PC-3 (cell line): ENCODE data around the gene SDHAF3. TPM values are rescaled to one million over a fixed set of nuclear protein-coding genes. Genes with fewer than 3 reads are reported as not detected.
"Not testable (repeated sequence)": the region's sequence is repeated elsewhere in the genome, so short reads cannot be mapped to it uniquely, and the experiment has no call there.

Experiments
- ATAC-seq: fragments of 200-7000 bp; cut with Tn5 transposase; 2 replicates; pipeline ENCODE4 v1.9.1; 2020; ENCODE audit warnings: mild to moderate bottlenecking, moderate library complexity
- Bru-seq: library from RNA; stranded (reverse); fragments of 400-500 nt; gene quantifications from one replicate; lab custom pipeline; 2021; lab: Mats Ljungman, UMichigan
- BruChase-seq, 2 experiments: library from RNA; stranded (reverse); fragments of 400-500 nt; gene quantifications; one replicate each; lab custom pipeline; 2021; lab: Mats Ljungman, UMichigan
- BruUV-seq: library from RNA; stranded (reverse); fragments of 400-500 nt; replicated peaks from 2 replicates; lab custom pipeline; 2021; lab: Mats Ljungman, UMichigan
- CTCF ChIA-PET: fragments of 300-600 bp; sonication (Branson Sonifier 250); formaldehyde crosslinking; loops from one replicate; lab custom pipeline; 2022; ENCODE audit warnings: antibody characterized with exemption; lab: Charles Lee
- POLR2A ChIA-PET: fragments of 300-600 bp; sonication (Branson Sonifier 250); formaldehyde crosslinking; loops from one replicate; lab custom pipeline; 2022; ENCODE audit warnings: antibody characterized with exemption; ENCODE audit not compliant: unreplicated experiment; lab: Charles Lee
- DNase-seq: peaks from one replicate; pipeline ENCODE4 v3.0.0-alpha.2; 2015
- H2AFZ ChIP-seq: fragments of 300-600 bp; sonication (generic); 2 replicates; pipeline ENCODE4 v1.6.0; 2016; ENCODE audit warnings: antibody characterized with exemption, low read length
- H3F3A ChIP-seq: fragments of 300-600 bp; sonication (generic); one replicate; pipeline ENCODE4 v1.6.0; 2017; ENCODE audit warnings: antibody characterized with exemption, low read length, control low read depth, mild to moderate bottlenecking; ENCODE audit not compliant: unreplicated experiment
- H3K27ac ChIP-seq: fragments of 300-600 bp; sonication (generic); 2 replicates; pipeline ENCODE4 v1.5.1; 2016; ENCODE audit warnings: mild to moderate bottlenecking, low read length
- H3K27me3 ChIP-seq: fragments of 300-600 bp; sonication (generic); 2 replicates; pipeline ENCODE4 v1.6.1; 2016; ENCODE audit warnings: low read length, mixed read lengths
- H3K36me3 ChIP-seq: fragments of 300-600 bp; sonication (generic); 2 replicates; pipeline ENCODE4 v1.6.1; 2016; ENCODE audit warnings: low read depth, mixed run types, low read length, mixed read lengths
- H3K4me1 ChIP-seq: fragments of 300-600 bp; sonication (generic); 2 replicates; pipeline ENCODE4 v1.5.1; 2016; ENCODE audit warnings: low read length; ENCODE audit not compliant: insufficient read depth
- H3K4me2 ChIP-seq: fragments of 300-600 bp; sonication (generic); 2 replicates; pipeline ENCODE4 v1.6.0; 2016; ENCODE audit warnings: low read length
- H3K4me3 ChIP-seq: fragments of 300-600 bp; sonication (generic); 2 replicates; pipeline ENCODE4 v1.5.1; 2016; ENCODE audit warnings: mild to moderate bottlenecking, low read length, mixed read lengths
- H3K79me2 ChIP-seq: fragments of 300-600 bp; sonication (generic); 2 replicates; pipeline ENCODE4 v1.6.1; 2017; ENCODE audit warnings: low read length, mixed read lengths
- H3K9ac ChIP-seq: fragments of 300-600 bp; sonication (generic); 2 replicates; pipeline ENCODE4 v1.6.0; 2016; ENCODE audit warnings: mild to moderate bottlenecking, low read length
- H3K9me2 ChIP-seq: fragments of 300-600 bp; sonication (generic); replicated peaks from 2 replicates; pipeline ENCODE4 v1.6.1; 2016; ENCODE audit warnings: mixed run types, low read length, mixed read lengths
- H3K9me3 ChIP-seq: fragments of 300-600 bp; sonication (generic); 2 replicates; pipeline ENCODE4 v1.6.1; 2016; ENCODE audit warnings: low read length, mixed read lengths
- H4K20me1 ChIP-seq: fragments of 300-600 bp; sonication (generic); 2 replicates; pipeline ENCODE4 v1.6.1; 2016; ENCODE audit warnings: low read length, mixed read lengths
- EZH2 ChIP-seq: fragments of 300-600 bp; sonication (generic); IDR thresholded peaks from one replicate; pipeline ENCODE4 v1.6.1; 2017; ENCODE audit warnings: antibody characterized with exemption, mild to moderate bottlenecking, low read length; ENCODE audit not compliant: unreplicated experiment
- EZH2phosphoT487 ChIP-seq: fragments of 300-600 bp; sonication (generic); IDR thresholded peaks from 2 replicates; pipeline ENCODE4 v1.6.1; 2018; ENCODE audit warnings: mild to moderate bottlenecking, antibody characterized with exemption, low read length, borderline replicate concordance
- intact Hi-C: fragments of 100-400 bp; cut with micrococcal nuclease; formaldehyde crosslinking; loops from 2 replicates; pipeline ENCODE4 v1.9.0; 2023
- long read RNA-seq: library from polyadenylated mRNA; unstranded; transcript quantifications from one replicate; pipeline ENCODE4 v2.0.0, GENCODE V29; 2021; ENCODE audit not compliant: unreplicated experiment
- total RNA-seq: library from RNA; depleted of rRNA; stranded (reverse); fragments of >200 nt; gene quantifications from 2 replicates; pipeline ENCODE4 v1.2.3, GENCODE V29; 2014; rRNA removed
- TF ChIP-seq, protein P1 (sequence below): fragments of 300-600 bp; sonication (generic); conservative IDR thresholded peaks from 2 replicates; pipeline ENCODE4 v1.5.1; 2017; ENCODE audit warnings: antibody characterized with exemption, low read depth, mild to moderate bottlenecking, low read length

SDHAF3 gene
- total RNA-seq = 9.5 and 19.9 TPM in 2 replicates
- Bru-seq, nascent RNA = percentile 56 among the genes with signal in this experiment
- percentile 52 among the genes with signal in this experiment for BruChase-seq, experiment 1, labeled RNA remaining after a 6-hour chase
- BruChase-seq, experiment 2, labeled RNA remaining after a 2-hour chase = percentile 43 among the genes with signal in this experiment
- long read RNA-seq, transcript SDHAF3-202 (2 exons, 2,060 nt) = major isoform, 27 of 28 reads
- long read RNA-seq, partial matches to known transcripts = 0 of 28 reads
- long read RNA-seq, other reads (novel, unspliced or antisense) = 0 of 28 reads

DNA sequence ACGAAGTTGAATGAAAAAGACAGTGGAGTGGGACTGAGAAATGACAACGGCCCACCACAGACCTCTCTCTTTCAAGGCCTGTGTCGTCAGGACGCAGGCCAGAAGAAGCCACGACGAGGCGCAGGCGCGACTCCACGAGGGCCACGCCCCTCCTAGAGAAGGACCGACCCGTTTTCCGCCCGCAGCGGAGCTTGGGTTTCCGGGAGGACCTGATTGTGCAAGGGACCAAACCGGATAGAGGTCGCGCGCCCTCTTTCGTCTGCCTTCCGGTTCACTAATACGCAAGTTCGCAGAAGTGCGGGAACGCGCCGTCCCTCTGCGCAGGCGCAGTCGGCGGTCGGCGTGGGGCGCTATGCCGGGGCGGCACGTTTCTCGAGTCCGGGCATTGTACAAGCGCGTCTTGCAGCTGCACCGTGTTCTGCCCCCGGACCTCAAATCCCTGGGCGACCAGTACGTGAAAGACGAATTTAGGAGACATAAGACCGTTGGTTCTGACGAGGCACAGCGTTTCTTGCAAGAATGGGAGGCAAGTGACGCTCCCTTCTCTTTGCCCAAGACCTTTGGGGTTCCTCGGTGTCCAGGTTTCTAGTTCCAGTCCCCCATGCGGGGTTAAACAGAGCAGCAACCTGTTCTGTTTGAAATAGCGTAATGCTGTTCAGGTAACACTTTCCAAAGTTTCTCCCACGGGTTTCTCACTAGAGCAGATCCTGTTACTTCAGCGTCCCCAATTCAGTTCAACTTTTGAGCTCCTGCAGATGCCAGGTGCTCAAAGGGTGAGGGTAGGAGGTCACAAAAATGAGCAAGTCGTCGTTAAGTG lies at the start of gene SDHAF3:
TSS of gene SDHAF3 (plus strand) at position 327 of the 817 bp plus-strand sequence. CDS start at position 353, 26 bp downstream.
- CTCF ChIA-PET = no interaction called here
- intact Hi-C loops = no loop called here
- H3K36me3 ChIP-seq = no peaks in the 10 kb centered on the region

GRCh38 chr7:97072025-97072424 lies 45.5 kb upstream of the SDHAF3 start:
- not testable (repeated sequence) for DNase-seq

More for the DNA sequence above, at the start of gene SDHAF3:
- POLR2A ChIA-PET = no interaction called here
- H3K9me3 ChIP-seq = no peaks in the 10 kb centered on the region
- H3K79me2 ChIP-seq = peaks cover 30% of the 10 kb centered on the region
- H3K4me3 ChIP-seq = peak within 1 kb of the TSS; percentile 66
- peak within 1 kb of the TSS; percentile 74 for H3K9ac ChIP-seq
- H2AFZ ChIP-seq = peak within 1 kb of the TSS; percentile 83
- DNase-seq (peak; percentile 91), ATAC-seq (peak; percentile 83)
- H3K27me3 ChIP-seq = no peaks in the 10 kb centered on the region
- no peaks in the 10 kb centered on the region for H3K9me2 ChIP-seq
- H3F3A ChIP-seq = no peaks in the 10 kb centered on the region
- H4K20me1 ChIP-seq = no peaks in the 10 kb centered on the region
- BruUV-seq = TSS peak; percentile 78
- TF ChIP-seq, protein P1, sequence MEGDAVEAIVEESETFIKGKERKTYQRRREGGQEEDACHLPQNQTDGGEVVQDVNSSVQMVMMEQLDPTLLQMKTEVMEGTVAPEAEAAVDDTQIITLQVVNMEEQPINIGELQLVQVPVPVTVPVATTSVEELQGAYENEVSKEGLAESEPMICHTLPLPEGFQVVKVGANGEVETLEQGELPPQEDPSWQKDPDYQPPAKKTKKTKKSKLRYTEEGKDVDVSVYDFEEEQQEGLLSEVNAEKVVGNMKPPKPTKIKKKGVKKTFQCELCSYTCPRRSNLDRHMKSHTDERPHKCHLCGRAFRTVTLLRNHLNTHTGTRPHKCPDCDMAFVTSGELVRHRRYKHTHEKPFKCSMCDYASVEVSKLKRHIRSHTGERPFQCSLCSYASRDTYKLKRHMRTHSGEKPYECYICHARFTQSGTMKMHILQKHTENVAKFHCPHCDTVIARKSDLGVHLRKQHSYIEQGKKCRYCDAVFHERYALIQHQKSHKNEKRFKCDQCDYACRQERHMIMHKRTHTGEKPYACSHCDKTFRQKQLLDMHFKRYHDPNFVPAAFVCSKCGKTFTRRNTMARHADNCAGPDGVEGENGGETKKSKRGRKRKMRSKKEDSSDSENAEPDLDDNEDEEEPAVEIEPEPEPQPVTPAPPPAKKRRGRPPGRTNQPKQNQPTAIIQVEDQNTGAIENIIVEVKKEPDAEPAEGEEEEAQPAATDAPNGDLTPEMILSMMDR = no peak
- TF ChIP-seq EZH2 (no peak), EZH2phosphoT487 (no peak)
- peak within 1 kb of the TSS; percentile 83 for H3K4me2 ChIP-seq
- no peaks in the 10 kb centered on the region; the same call in 1 of the 2 replicates for H3K4me1 ChIP-seq
- no peak within 1 kb of the TSS; the same call in 1 of the 2 replicates for H3K27ac ChIP-seq

GRCh38 chr7:97075928-97076327 lies 41.6 kb upstream of the SDHAF3 start:
- no peaks in the 10 kb centered on the region for H3K9me3 ChIP-seq
- H3K9me2 ChIP-seq = no peaks in the 10 kb centered on the region
- no peaks in the 10 kb centered on the region for H3K4me1 ChIP-seq
- ChIA-PET CTCF (no interaction called here), POLR2A (no interaction called here)
- H2AFZ ChIP-seq = 0 out of 2 replicates have a peak overlapping the region, but pooled peaks have one; percentile 45
- no TSS peak for BruUV-seq
- H3K36me3 ChIP-seq = no peaks in the 10 kb centered on the region
- no peaks in the 10 kb centered on the region for H3F3A ChIP-seq
- TF ChIP-seq, protein P1 = no peak
- TF ChIP-seq EZH2phosphoT487 (no peak), EZH2 (no peak)
- H3K9ac ChIP-seq = no peak overlapping the region
- no peaks in the 10 kb centered on the region for H3K27me3 ChIP-seq
- no peaks in the 10 kb centered on the region for H3K79me2 ChIP-seq
- no peak overlapping the region for H3K4me2 ChIP-seq
- peak; percentile 11 for DNase-seq
- no peak for ATAC-seq
- H3K4me3 ChIP-seq = no peak overlapping the region
- H3K27ac ChIP-seq = no peak overlapping the region
- intact Hi-C loops = no loop called here
- no peaks in the 10 kb centered on the region for H4K20me1 ChIP-seq

More at GRCh38 chr7:97072025-97072424, 45.5 kb upstream of the SDHAF3 start:
- H3K27ac ChIP-seq, CTCF ChIA-PET, intact Hi-C loops, H3K79me2 ChIP-seq, H3K4me2 ChIP-seq, ATAC-seq, H3K9me2 ChIP-seq, H4K20me1 ChIP-seq, H3K27me3 ChIP-seq, H2AFZ ChIP-seq, H3K9ac ChIP-seq, H3K9me3 ChIP-seq, H3K4me1 ChIP-seq, POLR2A ChIA-PET, H3K36me3 ChIP-seq, H3F3A ChIP-seq, BruUV-seq, H3K4me3 ChIP-seq: not testable (repeated sequence)
